ENCODE results near the gene HTN3. TPM values are rescaled to one million over a fixed set of nuclear protein-coding genes. Genes with fewer than 3 reads are reported as not detected.
"Not testable (repeated sequence)": the region's sequence is repeated elsewhere in the genome, so short reads cannot be mapped to it uniquely, and the experiment has no call there.

Gene HTN3
- total RNA-seq (not detected in 2 replicates), polyA plus RNA-seq (not detected in 2 replicates), polyA minus RNA-seq (ENCODE audit: low replicate concordance) (not detected in 2 replicates)
- polyA plus RNA-seq (2012), result not detected in 2 replicates

GRCh38 chr4:70028159-70028558 is at the start of gene HTN3:
TSS of gene HTN3 (plus strand) at chr4:70028459. CDS start at chr4:70030741, 2,282 bp downstream.
- not testable (repeated sequence) for H3K36me3 ChIP-seq (ENCODE audit: control insufficient read depth, insufficient read depth, low read length); H3K4me3 ChIP-seq (replicated peaks in 1 of 4; ENCODE audit: control extremely low read depth in 1 of 4, insufficient read depth in 1 of 4, low read depth in 3 of 4, low read length in 4 of 4); H3K9ac ChIP-seq (ENCODE audit: insufficient read depth, low read length); DNase-seq (ENCODE audit: low read depth in 2 of 2); H3K4me1 ChIP-seq (ENCODE audit: control insufficient read depth, extremely low read depth, insufficient read depth, low read length); H3K27ac ChIP-seq (ENCODE audit: insufficient read depth, low read length); H4K20me1 ChIP-seq (ENCODE audit: control insufficient read depth, extremely low read depth, insufficient read depth, low read length); H3K27me3 ChIP-seq (ENCODE audit: control insufficient read depth, insufficient read depth, low read length); H3K79me2 ChIP-seq (ENCODE audit: control insufficient read depth, insufficient read depth, low read length); H2AFZ ChIP-seq (ENCODE audit: low read length); H3K9me3 ChIP-seq (ENCODE audit: control insufficient read depth, insufficient read depth, low read depth, low read length); H3K4me2 ChIP-seq (ENCODE audit: extremely low read depth, insufficient read depth, low read length)

GRCh38 chr4:69984030-69984443 is 44.2 kb upstream of the HTN3 start:
- no peak overlapping the region for H3K4me3 ChIP-seq (replicated peaks in 1 of 4; ENCODE audit: control extremely low read depth in 1 of 4, insufficient read depth in 1 of 4, low read depth in 3 of 4, low read length in 4 of 4)
- H4K20me1 ChIP-seq (ENCODE audit: control insufficient read depth, extremely low read depth, insufficient read depth, low read length), result no peaks in the 10 kb centered on the region
- H3K9ac ChIP-seq (ENCODE audit: insufficient read depth, low read length), result no peak overlapping the region
- no peak overlapping the region for H3K27ac ChIP-seq (ENCODE audit: insufficient read depth, low read length)
- no peaks in the 10 kb centered on the region for H3K79me2 ChIP-seq (ENCODE audit: control insufficient read depth, insufficient read depth, low read length)
- no peaks in the 10 kb centered on the region for H3K4me1 ChIP-seq (ENCODE audit: control insufficient read depth, extremely low read depth, insufficient read depth, low read length)
- no peaks in the 10 kb centered on the region for H3K36me3 ChIP-seq (ENCODE audit: control insufficient read depth, insufficient read depth, low read length)
- H2AFZ ChIP-seq (ENCODE audit: low read length), result no peak overlapping the region
- DNase-seq (ENCODE audit: low read depth in 2 of 2), result peak; percentile 42 to 58
- no peak overlapping the region for H3K4me2 ChIP-seq (ENCODE audit: extremely low read depth, insufficient read depth, low read length)
- no peaks in the 10 kb centered on the region for H3K27me3 ChIP-seq (ENCODE audit: control insufficient read depth, insufficient read depth, low read length)
- TF ChIP-seq CTCF (conservative IDR thresholded peaks at IDR 0.05 in 1 of 2, IDR thresholded peaks at IDR 0.05 in 1 of 2; ENCODE audit: low read depth in 1 of 2, low read length in 2 of 2) (no peak), EZH2 (IDR thresholded peaks at IDR 0.05; ENCODE audit: low read length, missing control alignments) (no peak)
- no peaks in the 10 kb centered on the region for H3K9me3 ChIP-seq (ENCODE audit: control insufficient read depth, insufficient read depth, low read depth, low read length)

- Histone ChIP-seq H3K9ac (ENCODE audit: insufficient read depth, low read length) (no peak overlapping the region), H4K20me1 (ENCODE audit: control insufficient read depth, extremely low read depth, insufficient read depth, low read length) (no peaks in the 10 kb centered on the region), H3K36me3 (ENCODE audit: control insufficient read depth, insufficient read depth, low read length) (no peaks in the 10 kb centered on the region), H3K4me2 (ENCODE audit: extremely low read depth, insufficient read depth, low read length) (no peak overlapping the region), H3K4me3 (replicated peaks in 1 of 4; ENCODE audit: control extremely low read depth in 1 of 4, insufficient read depth in 1 of 4, low read depth in 3 of 4, low read length in 4 of 4) (no peak overlapping the region), H2AFZ (ENCODE audit: low read length) (no peak overlapping the region), H3K4me1 (ENCODE audit: control insufficient read depth, extremely low read depth, insufficient read depth, low read length) (no peaks in the 10 kb centered on the region), H3K79me2 (ENCODE audit: control insufficient read depth, insufficient read depth, low read length) (no peaks in the 10 kb centered on the region), H3K27me3 (ENCODE audit: control insufficient read depth, insufficient read depth, low read length) (no peaks in the 10 kb centered on the region), H3K9me3 (ENCODE audit: control insufficient read depth, insufficient read depth, low read depth, low read length) (no peaks in the 10 kb centered on the region), H3K27ac (ENCODE audit: insufficient read depth, low read length) (no peak overlapping the region)
- DNase-seq (ENCODE audit: low read depth in 2 of 2), result no peak
- no peak for TF ChIP-seq EZH2 (IDR thresholded peaks at IDR 0.05; ENCODE audit: low read length, missing control alignments)
- no peak for TF ChIP-seq CTCF (conservative IDR thresholded peaks at IDR 0.05 in 1 of 2, IDR thresholded peaks at IDR 0.05 in 1 of 2; ENCODE audit: low read depth in 1 of 2, low read length in 2 of 2)
These were observed 41.6 kb upstream of the HTN3 start for GRCh38 chr4:69986663-69987062.
